ENCODE measurements around the gene COX17.

- no peak for TF ChIP-seq POLR2A (IDR thresholded peaks at IDR 0.05)
- no peak for TF ChIP-seq CTCF (IDR thresholded peaks at IDR 0.05)
- no peak for TF ChIP-seq POLR2AphosphoS5 (IDR thresholded peaks at IDR 0.05)
Observed at GRCh38 chr3:119658994-119659393, 18.2 kb downstream of the COX17 start.
